HCT116 (cell line): ENCODE data around the gene PLD4.

Source experiments
- CEBPB ChIP-seq: IDR thresholded peaks from 2 replicates; pipeline ENCODE4 v1.6.1; 2012; ENCODE audit warnings: low read depth
- ELF1 ChIP-seq: IDR thresholded peaks from 2 replicates; pipeline ENCODE4 v1.6.1; 2012; ENCODE audit warnings: low read depth, borderline replicate concordance
- EZH2 ChIP-seq: fragments of 200-600 bp; sonication (generic); IDR thresholded peaks from 2 replicates; pipeline ENCODE4 v1.6.1; 2017; ENCODE audit warnings: antibody characterized with exemption, mixed run types
- EZH2phosphoT487 ChIP-seq: fragments of 200-600 bp; IDR thresholded peaks from 2 replicates; pipeline ENCODE4 v1.6.1; 2018; ENCODE audit warnings: antibody characterized with exemption, borderline replicate concordance
- POLR2A ChIP-seq: IDR thresholded peaks from 2 replicates; pipeline ENCODE4 v1.7.0; 2011; ENCODE audit warnings: borderline replicate concordance; ENCODE audit not compliant: insufficient read depth, insufficient read length; ENCODE audit errors: extremely low read depth
- POLR2AphosphoS5 ChIP-seq: IDR thresholded peaks from 2 replicates; pipeline ENCODE4 v1.6.1; 2011; ENCODE audit warnings: mild to moderate bottlenecking, low read depth, low read length, moderate library complexity
- RAD21 ChIP-seq: IDR thresholded peaks from 2 replicates; pipeline ENCODE4 v1.6.1; 2012; ENCODE audit warnings: low read depth, mild to moderate bottlenecking
- YY1 ChIP-seq: IDR thresholded peaks from 2 replicates; pipeline ENCODE4 v1.6.1; 2011; ENCODE audit warnings: low read length, low read depth, moderate library complexity, mild to moderate bottlenecking; ENCODE audit not compliant: insufficient replicate concordance; ENCODE audit errors: extremely low read depth
- ZFX ChIP-seq: fragments of 450-650 bp; IDR thresholded peaks from 2 replicates; pipeline ENCODE4 v1.6.1; 2017
- ZNF274 ChIP-seq: fragments of 200-500 bp; sonication (Bioruptor generic); IDR thresholded peaks from 2 replicates; pipeline ENCODE4 v1.6.1; 2014; ENCODE audit warnings: mild to moderate bottlenecking, low read depth, low read length, inconsistent platforms
- TF ChIP-seq, protein P1 (sequence below), 3 experiments: fragments of 200-600 bp in 1 of 3; sonication (generic) in 1 of 3; IDR thresholded peaks in 2 of 3; conservative IDR thresholded peaks in 1 of 3; 2 replicates each; pipeline ENCODE4 v1.5.1; 2012 to 2017; ENCODE audit warnings: low read depth in 2 of 3, low read length in 2 of 3, antibody characterized with exemption in 1 of 3, borderline replicate concordance in 1 of 3, control low read depth in 1 of 3, mild to moderate bottlenecking in 1 of 3, mixed read lengths in 1 of 3, mixed run types in 1 of 3, moderate library complexity in 1 of 3; ENCODE audit not compliant: insufficient read depth in 1 of 3
- TF ChIP-seq, protein P2 (sequence below): IDR thresholded peaks from 2 replicates; pipeline ENCODE4 v1.6.1; 2012
- TF ChIP-seq, protein P3 (sequence below): IDR thresholded peaks from 2 replicates; pipeline ENCODE4 v1.6.1; 2012

DNA sequence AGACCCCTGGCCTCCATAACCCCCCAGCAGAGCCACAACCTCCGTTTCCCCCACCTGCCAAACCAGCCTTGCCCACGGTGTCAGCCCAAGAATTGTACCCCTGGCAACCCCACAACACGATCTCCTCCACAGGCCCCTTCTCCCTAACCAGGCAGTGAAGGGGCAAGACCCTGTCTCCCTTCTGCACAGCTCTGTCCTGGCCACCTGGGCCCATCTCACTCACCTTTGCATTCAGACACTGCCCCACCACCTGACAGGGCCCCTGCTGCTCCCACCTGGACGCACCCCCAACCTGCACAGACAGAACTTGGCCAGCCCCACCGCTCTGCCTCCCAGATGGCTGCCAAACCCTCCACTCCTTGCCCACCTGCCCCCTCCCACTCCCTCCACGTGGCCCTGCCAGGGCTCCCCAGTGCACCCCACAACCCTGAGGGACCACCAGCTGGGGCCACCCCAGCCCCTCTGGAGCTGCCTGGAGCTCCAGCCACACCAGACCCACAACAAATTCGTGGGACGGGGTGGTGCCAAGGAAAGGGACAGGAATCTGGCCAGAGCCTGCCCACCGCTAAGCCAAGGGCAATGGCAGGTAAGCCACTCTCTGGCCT, 41.7 kb downstream of the PLD4 start:
- TF ChIP-seq, protein P1, sequence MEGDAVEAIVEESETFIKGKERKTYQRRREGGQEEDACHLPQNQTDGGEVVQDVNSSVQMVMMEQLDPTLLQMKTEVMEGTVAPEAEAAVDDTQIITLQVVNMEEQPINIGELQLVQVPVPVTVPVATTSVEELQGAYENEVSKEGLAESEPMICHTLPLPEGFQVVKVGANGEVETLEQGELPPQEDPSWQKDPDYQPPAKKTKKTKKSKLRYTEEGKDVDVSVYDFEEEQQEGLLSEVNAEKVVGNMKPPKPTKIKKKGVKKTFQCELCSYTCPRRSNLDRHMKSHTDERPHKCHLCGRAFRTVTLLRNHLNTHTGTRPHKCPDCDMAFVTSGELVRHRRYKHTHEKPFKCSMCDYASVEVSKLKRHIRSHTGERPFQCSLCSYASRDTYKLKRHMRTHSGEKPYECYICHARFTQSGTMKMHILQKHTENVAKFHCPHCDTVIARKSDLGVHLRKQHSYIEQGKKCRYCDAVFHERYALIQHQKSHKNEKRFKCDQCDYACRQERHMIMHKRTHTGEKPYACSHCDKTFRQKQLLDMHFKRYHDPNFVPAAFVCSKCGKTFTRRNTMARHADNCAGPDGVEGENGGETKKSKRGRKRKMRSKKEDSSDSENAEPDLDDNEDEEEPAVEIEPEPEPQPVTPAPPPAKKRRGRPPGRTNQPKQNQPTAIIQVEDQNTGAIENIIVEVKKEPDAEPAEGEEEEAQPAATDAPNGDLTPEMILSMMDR (IDR thresholded peaks at IDR 0.05 in 2 of 3, conservative IDR thresholded peaks at IDR 0.05 in 1 of 3; ENCODE audit: borderline replicate concordance in 1 of 3, insufficient read depth in 1 of 3, low read depth in 2 of 3, low read length in 2 of 3) = no peak
- TF ChIP-seq POLR2AphosphoS5 = no peak
- TF ChIP-seq EZH2 = no peak
- TF ChIP-seq CEBPB = no peak
- no peak for TF ChIP-seq YY1
- no peak for TF ChIP-seq EZH2phosphoT487
- TF ChIP-seq ZFX = no peak
- no peak for TF ChIP-seq ZNF274
- TF ChIP-seq RAD21 = no peak
- TF ChIP-seq, protein P2, sequence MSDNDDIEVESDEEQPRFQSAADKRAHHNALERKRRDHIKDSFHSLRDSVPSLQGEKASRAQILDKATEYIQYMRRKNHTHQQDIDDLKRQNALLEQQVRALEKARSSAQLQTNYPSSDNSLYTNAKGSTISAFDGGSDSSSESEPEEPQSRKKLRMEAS = no peak
- TF ChIP-seq, protein P3, sequence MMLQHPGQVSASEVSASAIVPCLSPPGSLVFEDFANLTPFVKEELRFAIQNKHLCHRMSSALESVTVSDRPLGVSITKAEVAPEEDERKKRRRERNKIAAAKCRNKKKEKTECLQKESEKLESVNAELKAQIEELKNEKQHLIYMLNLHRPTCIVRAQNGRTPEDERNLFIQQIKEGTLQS = no peak
- no peak for TF ChIP-seq POLR2A
- TF ChIP-seq ELF1 = no peak
